Measurements from ENCODE around the gene EIF2S1. TPM values are rescaled to one million over a fixed set of nuclear protein-coding genes. Genes with fewer than 3 reads are reported as not detected.

Gene EIF2S1
- total and polyA plus RNA-seq, 10 donors = 13.9 to 68.6 (median 52.0) TPM

GRCh38 chr14:67371247-67372148 lies 11.4 kb downstream of the EIF2S1 start:
- Histone ChIP-seq H3K4me1 (peaks cover 0 to 53% (median 9%) of the 10 kb centered on the region in 6 donors), H3K27ac (no peak overlapping the region), H3K27me3 (replicated peaks in 1 of 7) (no peaks in the 10 kb centered on the region), H3K36me3 (peaks cover 3 to 100% (median 79%) of the 10 kb centered on the region in 6 donors), H3K9me3 (no peaks in the 10 kb centered on the region), H3K4me3 (no peak overlapping the region)
- TF ChIP-seq POLR2AphosphoS5 (IDR thresholded peaks at IDR 0.05) (no peak), CTCF (IDR thresholded peaks at IDR 0.05 in 8 of 11, conservative IDR thresholded peaks at IDR 0.05 in 3 of 11) (no peak), POLR2A (IDR thresholded peaks at IDR 0.05) (no peak)
- DNase-seq = no peak
- WGBS, 5 donors = 90 to 95% (median 92%) methylated on average over 4 of the region's 4 CpGs
- intact Hi-C loops (cut with DNase I; ENCODE audit: low total_unique reads) = no loop called here

- intact Hi-C loops (cut with DNase I; ENCODE audit: low total_unique reads) = no loop called here
- no peaks in the 10 kb centered on the region for H3K9me3 ChIP-seq
- no peaks in the 10 kb centered on the region for H3K27me3 ChIP-seq (replicated peaks in 1 of 7)
- no peak for TF ChIP-seq CTCF (IDR thresholded peaks at IDR 0.05 in 8 of 11, conservative IDR thresholded peaks at IDR 0.05 in 3 of 11)
- no peak overlapping the region for H3K4me3 ChIP-seq
- H3K36me3 ChIP-seq = peaks cover 7 to 100% (median 79%) of the 10 kb centered on the region in 6 donors
- DNase-seq = no peak
- WGBS, 5 donors = 92 to 99% (median 97%) methylated on average over 1 of the region's 1 CpG
- H3K27ac ChIP-seq = no peak overlapping the region
- peaks cover 0 to 40% (median 5%) of the 10 kb centered on the region in 6 donors for H3K4me1 ChIP-seq
These were observed 12.7 kb downstream of the EIF2S1 start for GRCh38 chr14:67372833-67373232.

DNA sequence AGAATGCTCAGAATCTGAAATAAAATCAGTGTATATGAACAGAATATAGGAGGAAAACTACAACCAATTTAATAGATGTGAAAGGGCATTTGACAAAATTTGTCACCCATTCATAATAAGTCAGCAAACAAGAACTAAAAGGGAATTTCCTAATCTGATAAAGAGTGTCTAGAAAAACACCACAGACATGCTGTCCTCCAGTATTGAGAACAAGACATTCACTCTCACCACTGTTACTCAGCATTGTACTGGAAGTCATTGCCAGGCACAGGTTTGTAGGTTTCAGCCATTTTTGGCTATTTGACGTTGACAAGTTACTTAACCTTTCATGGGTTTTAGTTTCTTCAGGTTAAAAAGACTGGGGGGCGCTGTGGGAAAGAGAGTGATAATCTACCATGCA lies 13.2 kb downstream of the EIF2S1 start:
- H3K9me3 ChIP-seq = no peaks in the 10 kb centered on the region
- H3K36me3 ChIP-seq = peaks cover 4 to 100% (median 78%) of the 10 kb centered on the region in 6 donors
- H3K27me3 ChIP-seq (replicated peaks in 1 of 7) = no peaks in the 10 kb centered on the region
- no peak for DNase-seq
- no peak overlapping the region for H3K27ac ChIP-seq
- TF ChIP-seq POLR2A (IDR thresholded peaks at IDR 0.05) (no peak), CTCF (IDR thresholded peaks at IDR 0.05 in 8 of 11, conservative IDR thresholded peaks at IDR 0.05 in 3 of 11) (no peak), POLR2AphosphoS5 (IDR thresholded peaks at IDR 0.05) (no peak)
- 71 to 94% (median 81%) methylated on average over 2 of the region's 2 CpGs for WGBS, 5 donors
- peaks cover 0 to 35% (median 3%) of the 10 kb centered on the region in 6 donors for H3K4me1 ChIP-seq
- intact Hi-C loops (cut with DNase I; ENCODE audit: low total_unique reads) = no loop called here
- H3K4me3 ChIP-seq = no peak overlapping the region

DNA sequence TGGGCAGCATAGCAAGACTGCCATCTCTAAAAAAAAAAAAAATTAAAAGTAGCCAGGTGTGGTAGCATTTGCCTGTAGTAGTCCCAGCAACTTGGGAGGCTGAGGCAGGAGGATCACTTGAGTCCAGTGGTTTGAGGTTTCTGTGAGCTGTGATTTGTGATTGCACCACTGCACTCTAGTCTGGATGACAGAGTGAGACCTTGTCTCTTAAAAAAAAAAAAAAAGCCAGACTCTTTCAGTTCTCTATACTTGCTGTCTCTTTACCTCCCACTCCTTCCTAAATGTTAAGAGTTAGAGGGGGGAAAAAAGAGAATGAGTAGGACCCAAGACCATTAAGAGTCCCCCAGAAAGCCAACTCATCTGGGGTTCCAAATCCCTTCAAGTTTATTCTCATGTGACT lies 17.8 kb downstream of the EIF2S1 start:
- Histone ChIP-seq H3K36me3 (peaks cover 4 to 100% (median 84%) of the 10 kb centered on the region in 6 donors), H3K27ac (no peak overlapping the region), H3K27me3 (replicated peaks in 1 of 7) (no peaks in the 10 kb centered on the region), H3K4me3 (no peak overlapping the region), H3K9me3 (no peaks in the 10 kb centered on the region), H3K4me1 (peaks cover 0 to 3% (median under 1%) of the 10 kb centered on the region in 6 donors)
- intact Hi-C loops (cut with DNase I; ENCODE audit: low total_unique reads) = no loop called here
- DNase-seq = no peak
- no peak for TF ChIP-seq CTCF (IDR thresholded peaks at IDR 0.05 in 8 of 11, conservative IDR thresholded peaks at IDR 0.05 in 3 of 11)
- TF ChIP-seq POLR2A (IDR thresholded peaks at IDR 0.05) = no peak
- TF ChIP-seq POLR2AphosphoS5 (IDR thresholded peaks at IDR 0.05) = no peak

Measured in spleen (tissue), 11 donors.